WERI-Rb-1 (cell line): ENCODE results near the gene FMO1.

ENCODE experiments used
- DNase-seq: peaks from one replicate; pipeline ENCODE4 v3.0.0-alpha.2; 2020
- H3K27ac ChIP-seq: fragments of 250-450 bp; sonication (Bioruptor Pico); 2 replicates; pipeline ENCODE4 v1.5.1; 2020; ENCODE audit warnings: mild to moderate bottlenecking, moderate library complexity
- H3K27me3 ChIP-seq: fragments of 250-450 bp; sonication (Bioruptor Pico); 2 replicates; pipeline ENCODE4 v1.5.1; 2021; ENCODE audit warnings: mild to moderate bottlenecking, low read depth, moderate library complexity; ENCODE audit not compliant: insufficient read depth, severe bottlenecking
- H3K36me3 ChIP-seq: fragments of 250-450 bp; sonication (Bioruptor Pico); 2 replicates; pipeline ENCODE4 v1.5.1; 2020; ENCODE audit warnings: mild to moderate bottlenecking, moderate library complexity
- H3K4me3 ChIP-seq: 2 replicates; pipeline ENCODE4 v1.5.1; 2011; ENCODE audit warnings: low read depth, mild to moderate bottlenecking, control low read depth, low read length
- H3K9me3 ChIP-seq: fragments of 250-450 bp; sonication (Bioruptor Pico); 2 replicates; pipeline ENCODE4 v1.5.1; 2021; ENCODE audit warnings: mild to moderate bottlenecking, moderate library complexity; ENCODE audit not compliant: severe bottlenecking
- TF ChIP-seq, protein P1 (sequence below): IDR thresholded peaks from 2 replicates; pipeline ENCODE4 v1.5.1; 2011; ENCODE audit warnings: low read depth, mild to moderate bottlenecking, control low read depth, inconsistent platforms, low read length

Gene FMO1

DNA sequence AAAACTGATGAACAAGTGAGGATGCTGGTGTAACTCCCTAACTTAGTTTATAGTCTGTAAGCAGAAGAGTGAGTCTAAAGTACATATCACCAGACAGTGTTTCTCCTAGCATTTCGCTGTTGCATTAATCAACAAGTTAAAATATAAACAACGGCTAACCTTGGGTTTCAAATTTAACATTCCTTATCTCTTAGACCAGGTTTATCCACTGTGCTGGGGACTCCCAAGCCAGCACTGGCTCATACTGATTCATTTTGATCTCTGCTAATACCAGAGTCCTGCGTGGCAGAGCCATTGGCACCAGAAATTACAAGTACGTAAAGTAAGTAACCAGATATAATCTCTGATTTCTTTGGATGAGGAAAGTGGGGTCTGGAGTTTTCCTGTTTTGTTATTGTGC is at the start of gene FMO1:
Gene FMO1 (plus strand): TSS at position 193 of the 400 bp plus-strand sequence. CDS start 9,594 bp downstream, outside the sequence.
- Histone ChIP-seq H3K36me3 (no peaks in the 10 kb centered on the region), H3K27me3 (no peaks in the 10 kb centered on the region), H3K27ac (no peak within 1 kb of the TSS), H3K4me3 (no peak within 1 kb of the TSS), H3K9me3 (no peaks in the 10 kb centered on the region)
- TF ChIP-seq, protein P1, sequence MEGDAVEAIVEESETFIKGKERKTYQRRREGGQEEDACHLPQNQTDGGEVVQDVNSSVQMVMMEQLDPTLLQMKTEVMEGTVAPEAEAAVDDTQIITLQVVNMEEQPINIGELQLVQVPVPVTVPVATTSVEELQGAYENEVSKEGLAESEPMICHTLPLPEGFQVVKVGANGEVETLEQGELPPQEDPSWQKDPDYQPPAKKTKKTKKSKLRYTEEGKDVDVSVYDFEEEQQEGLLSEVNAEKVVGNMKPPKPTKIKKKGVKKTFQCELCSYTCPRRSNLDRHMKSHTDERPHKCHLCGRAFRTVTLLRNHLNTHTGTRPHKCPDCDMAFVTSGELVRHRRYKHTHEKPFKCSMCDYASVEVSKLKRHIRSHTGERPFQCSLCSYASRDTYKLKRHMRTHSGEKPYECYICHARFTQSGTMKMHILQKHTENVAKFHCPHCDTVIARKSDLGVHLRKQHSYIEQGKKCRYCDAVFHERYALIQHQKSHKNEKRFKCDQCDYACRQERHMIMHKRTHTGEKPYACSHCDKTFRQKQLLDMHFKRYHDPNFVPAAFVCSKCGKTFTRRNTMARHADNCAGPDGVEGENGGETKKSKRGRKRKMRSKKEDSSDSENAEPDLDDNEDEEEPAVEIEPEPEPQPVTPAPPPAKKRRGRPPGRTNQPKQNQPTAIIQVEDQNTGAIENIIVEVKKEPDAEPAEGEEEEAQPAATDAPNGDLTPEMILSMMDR: no peak
- DNase-seq: no peak

- TF ChIP-seq, protein P1: no peak
- no peaks in the 10 kb centered on the region for H3K36me3 ChIP-seq
- no peak for DNase-seq
- no peak overlapping the region for H3K4me3 ChIP-seq
- no peaks in the 10 kb centered on the region for H3K27me3 ChIP-seq
- no peak overlapping the region for H3K27ac ChIP-seq
- no peaks in the 10 kb centered on the region for H3K9me3 ChIP-seq
Observed at GRCh38 chr1:171204296-171204695, 44.0 kb upstream of the FMO1 start.

DNA sequence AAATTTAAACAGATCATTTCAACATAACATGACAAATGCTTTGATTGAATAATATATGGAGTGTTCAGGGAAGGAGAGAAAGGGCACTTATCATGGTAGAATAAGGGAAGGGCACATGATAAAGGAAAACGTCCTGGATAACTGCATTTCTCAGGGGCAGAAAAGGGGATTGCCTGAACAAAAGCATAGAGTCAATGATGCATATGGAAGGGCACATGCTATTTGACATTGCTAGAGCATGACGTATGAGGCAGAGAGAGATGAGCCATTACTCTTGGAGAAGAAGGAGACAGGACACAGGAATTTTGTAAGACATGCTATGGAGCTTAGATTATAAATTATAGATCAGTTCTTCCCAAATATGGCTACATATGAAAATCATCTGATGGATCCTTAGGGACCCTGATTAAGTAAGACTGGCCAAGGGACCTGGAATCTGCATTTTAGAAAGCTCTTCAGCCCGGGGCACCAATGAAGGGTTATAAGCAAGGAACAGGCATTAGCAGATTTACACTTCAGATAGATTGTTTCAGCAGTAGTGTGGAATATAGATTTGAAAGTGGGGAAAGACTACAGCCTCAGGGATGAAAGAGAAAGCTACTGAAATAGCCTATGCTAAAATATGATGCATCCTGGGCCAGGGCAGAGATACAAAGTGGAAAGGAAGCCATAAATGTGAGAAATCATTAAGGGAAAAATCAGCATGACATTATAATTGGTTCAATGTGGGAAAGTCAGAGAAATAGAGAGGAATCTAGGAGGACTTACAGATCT is 41.9 kb upstream of the FMO1 start:
- Histone ChIP-seq H3K27ac (no peak overlapping the region), H3K27me3 (no peaks in the 10 kb centered on the region), H3K9me3 (no peaks in the 10 kb centered on the region), H3K4me3 (no peak overlapping the region), H3K36me3 (no peaks in the 10 kb centered on the region)
- TF ChIP-seq, protein P1: no peak
- DNase-seq: no peak

DNA sequence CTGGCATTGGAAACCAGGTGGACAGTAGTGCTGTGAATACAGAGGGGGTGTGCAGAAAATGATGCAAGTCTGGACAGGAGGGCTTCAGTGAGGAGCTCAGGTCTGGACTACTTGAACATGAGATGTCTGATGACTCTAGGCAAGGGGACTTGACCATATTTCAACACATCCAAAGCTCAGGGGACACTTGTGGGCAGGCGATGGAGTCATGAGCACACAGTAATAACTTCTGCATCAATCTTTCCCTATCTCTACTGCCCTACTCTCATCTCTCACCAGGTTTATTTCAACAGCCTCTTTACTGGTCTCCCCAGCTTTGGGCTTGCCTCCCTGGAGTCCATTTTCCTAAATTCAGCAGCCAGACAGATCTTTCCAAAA is 41.3 kb upstream of the FMO1 start:
- no peak for DNase-seq
- H3K27ac ChIP-seq: no peak overlapping the region
- no peaks in the 10 kb centered on the region for H3K27me3 ChIP-seq
- H3K36me3 ChIP-seq: no peaks in the 10 kb centered on the region
- TF ChIP-seq, protein P1: no peak
- H3K9me3 ChIP-seq: no peaks in the 10 kb centered on the region
- no peak overlapping the region for H3K4me3 ChIP-seq

GRCh38 chr1:171207377-171207776 is 40.9 kb upstream of the FMO1 start:
- Histone ChIP-seq H3K36me3 (no peaks in the 10 kb centered on the region), H3K9me3 (no peaks in the 10 kb centered on the region), H3K27me3 (no peaks in the 10 kb centered on the region), H3K4me3 (no peak overlapping the region), H3K27ac (no peak overlapping the region)
- no peak for DNase-seq
- TF ChIP-seq, protein P1: no peak

DNA sequence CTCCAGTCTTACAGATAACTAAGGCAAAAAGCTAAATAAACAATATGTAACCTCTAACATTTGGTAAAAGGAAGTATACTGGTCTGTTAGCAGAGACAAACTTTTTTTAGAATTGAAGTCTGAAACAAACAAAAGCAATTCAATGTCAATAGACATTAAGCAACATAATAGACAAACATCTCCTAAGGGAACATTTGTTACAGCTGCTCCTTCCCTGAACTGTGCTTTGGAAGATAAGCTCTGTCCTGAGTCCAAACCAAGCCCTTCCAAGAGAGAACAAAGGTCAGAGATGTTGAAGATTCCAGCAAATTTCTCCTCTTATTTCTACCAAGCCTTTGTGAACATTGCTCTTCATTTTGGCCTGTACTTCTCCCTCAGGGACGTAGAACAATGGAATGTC is 37.9 kb upstream of the FMO1 start:
- no peak for DNase-seq
- H3K27me3 ChIP-seq: no peaks in the 10 kb centered on the region
- no peak overlapping the region for H3K27ac ChIP-seq
- no peaks in the 10 kb centered on the region for H3K36me3 ChIP-seq
- TF ChIP-seq, protein P1: no peak
- H3K9me3 ChIP-seq: no peaks in the 10 kb centered on the region
- H3K4me3 ChIP-seq: no peak overlapping the region
